KMS-11 (cell line): ENCODE measurements around the gene ZBED4.

ENCODE experiments used
- H2AFZ ChIP-seq: fragments of 200-600 bp; sonication (generic); 2 replicates; pipeline ENCODE4 v1.6.1; 2016; ENCODE audit warnings: antibody characterized with exemption, mixed run types, low read depth
- H3K27ac ChIP-seq: fragments of 200-600 bp; sonication (generic); 2 replicates; pipeline ENCODE4 v1.6.1; 2016; ENCODE audit warnings: mild to moderate bottlenecking, mixed run types
- H3K27me3 ChIP-seq: fragments of 200-600 bp; sonication (generic); 2 replicates; pipeline ENCODE4 v1.6.1; 2017; ENCODE audit warnings: mild to moderate bottlenecking, low read depth, mixed run types, moderate library complexity; ENCODE audit not compliant: insufficient read depth
- H3K36me3 ChIP-seq: fragments of 200-600 bp; sonication (generic); 2 replicates; pipeline ENCODE4 v1.6.1; 2017; ENCODE audit warnings: mild to moderate bottlenecking, mixed run types; ENCODE audit not compliant: insufficient read depth
- H3K4me1 ChIP-seq: fragments of 200-600 bp; sonication (generic); 2 replicates; pipeline ENCODE4 v1.6.1; 2016; ENCODE audit warnings: mild to moderate bottlenecking, low read depth, mixed run types; ENCODE audit not compliant: poor library complexity, severe bottlenecking
- H3K4me2 ChIP-seq: fragments of 200-600 bp; sonication (generic); 2 replicates; pipeline ENCODE4 v1.7.0; 2016; ENCODE audit warnings: mild to moderate bottlenecking, mixed run types
- H3K4me3 ChIP-seq: fragments of 200-600 bp; sonication (generic); IDR thresholded peaks from 2 replicates; pipeline ENCODE4 v1.6.1; 2017; ENCODE audit warnings: low read depth, low read length, mixed read lengths; ENCODE audit not compliant: insufficient read depth
- H3K79me2 ChIP-seq: fragments of 200-600 bp; sonication (generic); 2 replicates; pipeline ENCODE4 v1.6.1; 2016; ENCODE audit warnings: low read depth, mixed run types; ENCODE audit not compliant: insufficient read depth
- H3K9ac ChIP-seq: fragments of 200-600 bp; sonication (generic); 2 replicates; pipeline ENCODE4 v1.6.1; 2016; ENCODE audit warnings: mild to moderate bottlenecking, mixed run types
- H4K20me1 ChIP-seq: fragments of 200-600 bp; sonication (generic); 2 replicates; pipeline ENCODE4 v1.6.1; 2016; ENCODE audit warnings: mild to moderate bottlenecking, mixed run types; ENCODE audit not compliant: insufficient read depth
- TF ChIP-seq, protein P1 (sequence below): fragments of 200-600 bp; sonication (generic); conservative IDR thresholded peaks from 2 replicates; pipeline ENCODE4 v1.6.1; 2017; ENCODE audit warnings: low read depth, mild to moderate bottlenecking, antibody characterized with exemption, low read length, moderate library complexity, mixed read lengths

The ZBED4 gene

DNA sequence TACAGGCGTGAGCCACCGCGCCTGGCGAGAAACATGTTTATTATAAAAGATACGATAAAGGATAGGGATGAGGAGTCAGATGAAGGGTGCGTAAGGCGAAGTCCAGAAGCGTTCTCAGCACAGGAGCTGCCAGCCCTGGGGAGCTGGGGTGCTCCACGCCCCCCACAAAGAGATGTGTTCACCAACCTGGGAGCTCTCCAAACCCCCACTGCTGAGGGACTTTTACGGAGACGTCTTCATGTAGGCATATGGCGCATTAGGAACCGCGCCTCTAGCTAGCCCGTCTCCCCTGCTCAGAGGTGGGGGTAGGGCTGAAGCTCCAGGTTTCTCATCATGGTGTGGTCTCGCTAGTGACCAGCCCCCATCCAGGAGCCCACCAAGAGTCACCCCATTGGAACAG, 8.4 kb upstream of the ZBED4 start:
- Histone ChIP-seq H3K4me2 (no peak overlapping the region), H3K27me3 (no peaks in the 10 kb centered on the region), H2AFZ (no peak overlapping the region), H3K27ac (no peak overlapping the region), H3K4me1 (no peaks in the 10 kb centered on the region), H3K4me3 (no peak overlapping the region), H3K36me3 (no peaks in the 10 kb centered on the region), H4K20me1 (no peaks in the 10 kb centered on the region), H3K9ac (no peak overlapping the region), H3K79me2 (no peaks in the 10 kb centered on the region)
- TF ChIP-seq, protein P1, sequence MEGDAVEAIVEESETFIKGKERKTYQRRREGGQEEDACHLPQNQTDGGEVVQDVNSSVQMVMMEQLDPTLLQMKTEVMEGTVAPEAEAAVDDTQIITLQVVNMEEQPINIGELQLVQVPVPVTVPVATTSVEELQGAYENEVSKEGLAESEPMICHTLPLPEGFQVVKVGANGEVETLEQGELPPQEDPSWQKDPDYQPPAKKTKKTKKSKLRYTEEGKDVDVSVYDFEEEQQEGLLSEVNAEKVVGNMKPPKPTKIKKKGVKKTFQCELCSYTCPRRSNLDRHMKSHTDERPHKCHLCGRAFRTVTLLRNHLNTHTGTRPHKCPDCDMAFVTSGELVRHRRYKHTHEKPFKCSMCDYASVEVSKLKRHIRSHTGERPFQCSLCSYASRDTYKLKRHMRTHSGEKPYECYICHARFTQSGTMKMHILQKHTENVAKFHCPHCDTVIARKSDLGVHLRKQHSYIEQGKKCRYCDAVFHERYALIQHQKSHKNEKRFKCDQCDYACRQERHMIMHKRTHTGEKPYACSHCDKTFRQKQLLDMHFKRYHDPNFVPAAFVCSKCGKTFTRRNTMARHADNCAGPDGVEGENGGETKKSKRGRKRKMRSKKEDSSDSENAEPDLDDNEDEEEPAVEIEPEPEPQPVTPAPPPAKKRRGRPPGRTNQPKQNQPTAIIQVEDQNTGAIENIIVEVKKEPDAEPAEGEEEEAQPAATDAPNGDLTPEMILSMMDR, result no peak

DNA sequence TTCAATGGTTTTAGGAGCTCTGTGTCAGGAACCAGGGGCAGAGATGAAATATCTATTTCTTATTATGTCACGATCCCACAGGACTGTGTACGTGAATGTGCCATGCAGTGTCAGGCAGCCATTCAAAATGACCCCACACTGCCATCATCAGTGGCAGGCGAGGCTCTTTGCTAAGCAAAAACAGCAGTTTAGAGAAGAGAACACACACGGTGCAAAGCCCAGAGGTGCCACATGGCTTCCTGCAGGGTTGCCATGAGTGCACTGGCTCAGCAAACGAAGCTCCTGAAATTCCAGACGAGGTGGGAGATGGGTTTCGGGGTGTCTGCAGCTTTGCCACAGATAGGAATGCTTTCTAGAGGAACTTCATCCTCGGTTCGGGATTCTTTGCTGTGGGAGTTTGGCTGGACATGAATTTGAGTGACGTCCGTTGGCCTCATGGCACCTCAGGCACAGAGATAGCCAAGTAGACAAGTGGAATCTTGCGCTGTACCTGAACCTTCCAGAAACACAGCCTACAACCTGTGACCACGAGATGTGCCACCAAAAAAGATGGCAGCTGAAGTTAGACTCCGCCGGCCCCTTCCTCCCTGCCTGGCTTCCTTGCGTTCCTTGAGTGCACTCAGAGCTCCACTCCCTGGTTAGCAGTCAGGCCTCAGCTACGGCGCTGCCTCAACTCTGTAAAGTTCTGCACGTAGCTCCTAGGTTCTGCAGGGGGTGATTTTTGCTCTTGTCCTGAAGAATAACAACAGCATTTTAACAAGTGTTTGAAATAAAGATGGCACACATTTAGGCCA, 7.8 kb upstream of the ZBED4 start:
- Histone ChIP-seq H4K20me1 (no peaks in the 10 kb centered on the region), H3K79me2 (no peaks in the 10 kb centered on the region), H3K4me3 (no peak overlapping the region), H3K27ac (no peak overlapping the region), H3K27me3 (no peaks in the 10 kb centered on the region), H2AFZ (no peak overlapping the region), H3K36me3 (no peaks in the 10 kb centered on the region), H3K9ac (no peak overlapping the region), H3K4me1 (no peaks in the 10 kb centered on the region), H3K4me2 (no peak overlapping the region)
- TF ChIP-seq, protein P1, result no peak

DNA sequence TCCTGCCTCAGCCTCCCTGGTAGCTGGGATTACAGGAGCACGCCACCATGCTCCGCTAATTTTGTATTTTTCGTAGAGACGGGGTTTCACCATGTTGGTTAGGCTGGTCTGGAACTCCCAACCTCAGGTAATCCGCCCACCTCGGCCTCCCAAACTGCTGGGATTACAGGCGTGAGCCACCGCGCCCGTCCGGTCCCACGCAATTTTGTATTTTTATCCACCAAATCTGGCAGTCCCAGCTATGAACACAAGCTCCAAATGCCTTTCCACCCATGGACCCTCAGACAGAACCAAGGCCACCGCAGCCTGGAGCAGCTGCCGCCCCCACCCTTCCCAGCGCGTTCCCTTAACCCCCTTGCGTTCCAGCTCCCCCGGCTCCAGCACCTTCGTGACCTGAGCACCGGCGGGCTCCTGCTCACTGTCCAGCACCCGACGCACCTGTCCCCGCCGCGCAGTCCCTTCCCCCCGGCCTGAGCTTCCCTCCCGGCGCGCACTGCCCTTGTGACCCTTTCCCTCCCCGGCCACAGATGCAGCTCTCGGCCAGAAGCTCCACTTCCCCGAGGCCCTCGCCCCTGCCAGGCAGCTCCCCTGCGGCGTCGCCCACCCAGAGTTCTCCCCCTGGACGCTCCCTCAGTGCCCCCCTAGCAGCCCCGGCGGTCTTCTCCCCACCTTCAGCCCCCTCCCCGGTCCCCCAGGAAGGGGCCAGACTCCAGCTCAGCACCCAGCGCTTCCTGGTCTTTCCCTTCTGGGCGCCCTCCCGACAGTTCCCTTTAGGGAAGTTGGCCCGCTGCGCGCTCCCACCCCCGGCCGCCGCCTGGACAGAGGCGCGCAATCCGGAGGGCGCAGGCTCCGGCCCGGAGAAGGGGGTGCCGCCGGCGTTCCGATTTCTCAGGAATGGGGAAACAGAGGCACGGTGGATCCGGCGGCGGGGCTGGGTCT, 5.6 kb upstream of the ZBED4 start:
- H3K4me1 ChIP-seq, result no peaks in the 10 kb centered on the region
- H3K79me2 ChIP-seq, result no peaks in the 10 kb centered on the region
- H4K20me1 ChIP-seq, result no peaks in the 10 kb centered on the region
- no peaks in the 10 kb centered on the region for H3K36me3 ChIP-seq
- TF ChIP-seq, protein P1, result no peak
- no peak overlapping the region for H2AFZ ChIP-seq
- H3K4me3 ChIP-seq, result no peak overlapping the region
- H3K9ac ChIP-seq, result no peak overlapping the region
- H3K27ac ChIP-seq, result no peak overlapping the region
- no peaks in the 10 kb centered on the region for H3K27me3 ChIP-seq
- no peak overlapping the region for H3K4me2 ChIP-seq

DNA sequence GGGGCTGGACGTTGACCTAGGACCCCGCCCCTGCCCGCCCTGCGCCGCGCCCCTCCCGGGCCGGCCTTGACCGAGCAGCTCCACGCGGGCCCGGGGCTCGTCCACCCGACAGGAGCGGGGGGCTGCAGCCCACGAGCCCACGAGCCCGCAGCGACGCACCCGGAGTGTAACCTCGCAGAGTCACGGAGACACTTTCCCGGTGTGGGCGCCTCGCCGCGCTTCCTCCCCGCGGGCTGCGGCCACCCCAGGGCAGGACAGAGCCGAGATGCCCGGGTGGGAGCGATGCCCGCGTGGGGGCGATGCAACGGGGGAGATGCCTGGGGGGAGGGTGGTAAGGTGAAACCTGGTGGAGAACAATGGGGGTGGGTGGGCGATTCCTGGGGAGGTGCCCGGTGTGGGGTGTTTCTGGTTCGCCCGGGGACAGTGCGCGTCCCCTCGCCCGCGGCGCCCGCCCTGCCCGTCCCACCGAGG, 4.9 kb upstream of the ZBED4 start:
- TF ChIP-seq, protein P1, result no peak
- H3K4me3 ChIP-seq, result no peak overlapping the region
- no peaks in the 10 kb centered on the region for H3K79me2 ChIP-seq
- H3K4me2 ChIP-seq, result no peak overlapping the region
- H4K20me1 ChIP-seq, result no peaks in the 10 kb centered on the region
- no peaks in the 10 kb centered on the region for H3K4me1 ChIP-seq
- H3K27me3 ChIP-seq, result no peaks in the 10 kb centered on the region
- H2AFZ ChIP-seq, result no peak overlapping the region
- H3K36me3 ChIP-seq, result no peaks in the 10 kb centered on the region
- H3K27ac ChIP-seq, result no peak overlapping the region
- H3K9ac ChIP-seq, result no peak overlapping the region
